Liver (tissue), 9 donors: ENCODE results near the gene CHIC1. TPM values are rescaled to one million over a fixed set of nuclear protein-coding genes. Genes with fewer than 3 reads are reported as not detected.

Experiments
- DNase-seq: peaks from one replicate; pipeline ENCODE4 v3.0.0-alpha.2; 2017; ENCODE audit warnings: low spot score
- H3K27ac ChIP-seq, 2 donors: one replicate each; pipeline ENCODE4 v1.7.0; 2013; ENCODE audit warnings: inconsistent platforms in 2 of 2, low read length in 2 of 2, control low read depth in 1 of 2, low read depth in 1 of 2, mild to moderate bottlenecking in 1 of 2
- H3K27me3 ChIP-seq, 4 donors: one replicate each; pipeline versions ENCODE4 v1.6.1 to v1.7.0; 2013; ENCODE audit warnings: low read length in 3 of 4, inconsistent platforms in 1 of 4, mild to moderate bottlenecking in 1 of 4, moderate library complexity in 1 of 4; ENCODE audit not compliant: control insufficient read depth in 4 of 4, insufficient read depth in 4 of 4
- H3K36me3 ChIP-seq, 4 donors: one replicate each; pipeline versions ENCODE4 v1.6.1 to v1.7.0; 2013; ENCODE audit warnings: low read length in 3 of 4, mild to moderate bottlenecking in 3 of 4, low read depth in 1 of 4, moderate library complexity in 1 of 4; ENCODE audit not compliant: control insufficient read depth in 4 of 4, insufficient read depth in 3 of 4
- H3K4me1 ChIP-seq, 4 donors: one replicate each; pipeline versions ENCODE4 v1.6.1 to v1.7.0; 2013; ENCODE audit warnings: low read length in 3 of 4, mild to moderate bottlenecking in 3 of 4, moderate library complexity in 1 of 4; ENCODE audit not compliant: control insufficient read depth in 4 of 4, insufficient read depth in 4 of 4
- H3K4me3 ChIP-seq, 3 donors: one replicate each; pipeline versions ENCODE4 v1.6.1 to v1.7.0; 2013; ENCODE audit warnings: low read length in 3 of 3, control low read depth in 1 of 3, low read depth in 1 of 3, mild to moderate bottlenecking in 1 of 3
- H3K9ac ChIP-seq, 2 donors: one replicate each; pipeline ENCODE4 v1.7.0; 2013; ENCODE audit warnings: low read length in 2 of 2, mild to moderate bottlenecking in 2 of 2, moderate library complexity in 2 of 2, control low read depth in 1 of 2, low read depth in 1 of 2
- H3K9me3 ChIP-seq, 4 donors: one replicate each; pipeline versions ENCODE4 v1.6.1 to v1.7.0; 2013; ENCODE audit warnings: low read length in 3 of 4; ENCODE audit not compliant: control insufficient read depth in 4 of 4
- EGR1 ChIP-seq, 2 donors: IDR thresholded peaks; 2 replicates each; pipeline ENCODE4 v1.6.1; 2016 to 2018; ENCODE audit warnings: antibody characterized with exemption in 2 of 2, low read depth in 2 of 2
- FOXA1 ChIP-seq: IDR thresholded peaks from 2 replicates; pipeline ENCODE4 v1.6.1; 2016; ENCODE audit warnings: antibody characterized with exemption
- FOXA2 ChIP-seq: IDR thresholded peaks from 2 replicates; pipeline ENCODE4 v1.6.1; 2016; ENCODE audit warnings: antibody characterized with exemption
- GABPA ChIP-seq, 2 donors: IDR thresholded peaks in 1 of 2; conservative IDR thresholded peaks in 1 of 2; 2 replicates each; pipeline ENCODE4 v1.6.1; 2016; ENCODE audit warnings: antibody characterized with exemption in 2 of 2, mild to moderate bottlenecking in 1 of 2, moderate library complexity in 1 of 2
- HNF4A ChIP-seq, 2 donors: conservative IDR thresholded peaks; 2 replicates each; pipeline ENCODE4 v1.6.1; 2016; ENCODE audit warnings: antibody characterized with exemption in 2 of 2, mild to moderate bottlenecking in 2 of 2
- HNF4G ChIP-seq: IDR thresholded peaks from 2 replicates; pipeline ENCODE4 v1.6.1; 2016; ENCODE audit warnings: antibody characterized with exemption
- JUND ChIP-seq, 2 donors: IDR thresholded peaks; 2 replicates each; pipeline ENCODE4 v1.6.1; 2016; ENCODE audit warnings: antibody characterized with exemption in 2 of 2
- NR2F2 ChIP-seq: IDR thresholded peaks from 2 replicates; pipeline ENCODE4 v1.6.1; 2016; ENCODE audit warnings: antibody characterized with exemption
- RXRA ChIP-seq, 2 donors: IDR thresholded peaks; 2 replicates each; pipeline ENCODE4 v1.6.1; 2017 to 2018; ENCODE audit warnings: antibody characterized with exemption in 2 of 2, mild to moderate bottlenecking in 1 of 2
- TAF1 ChIP-seq: conservative IDR thresholded peaks from 2 replicates; pipeline ENCODE4 v1.6.1; 2016; ENCODE audit warnings: antibody characterized with exemption, mild to moderate bottlenecking
- YY1 ChIP-seq: IDR thresholded peaks from 2 replicates; pipeline ENCODE4 v1.6.1; 2016; ENCODE audit warnings: antibody characterized with exemption, mild to moderate bottlenecking
- WGBS: extraction: QIAGEN DNeasy Blood & Tissue Kit; methylation state at CpG from one replicate; pipeline ENCODE4 v1.1.7; 2013; 5-methylcytosine and 5-hydroxymethylcytosine counted together
- polyA plus RNA-seq, 2 donors: library from polyadenylated mRNA; stranded (reverse) in 1 of 2; unstranded in 1 of 2; fragments of 200-250 nt in 1 of 2; fragments of >200 nt in 1 of 2; fragmentation: Nextera tagmentation in 1 of 2; extraction: Ambion mirVana in 1 of 2; gene quantifications; one replicate each; pipeline versions ENCODE4 v1.2.1 to v1.2.3, GENCODE V29; 2013 to 2015
- total RNA-seq, 2 donors: library from RNA; depleted of rRNA; stranded (reverse); fragments of >200 nt; gene quantifications; one replicate each; pipeline ENCODE4 v1.2.3, GENCODE V29; 2014
- TF ChIP-seq, protein P1 (sequence below): IDR thresholded peaks from 2 replicates; pipeline ENCODE4 v1.6.1; 2016; ENCODE audit warnings: antibody characterized with exemption
- TF ChIP-seq, protein P2 (sequence below): IDR thresholded peaks from 2 replicates; pipeline ENCODE4 v1.6.1; 2016; ENCODE audit warnings: antibody characterized with exemption, mild to moderate bottlenecking
- TF ChIP-seq, protein P3 (sequence below): IDR thresholded peaks from 2 replicates; pipeline ENCODE4 v1.6.1; 2016; ENCODE audit warnings: antibody characterized with exemption
- TF ChIP-seq, protein P4 (sequence below): IDR thresholded peaks from 2 replicates; pipeline ENCODE4 v1.6.1; 2016; ENCODE audit warnings: antibody characterized with exemption
- TF ChIP-seq, protein P5 (sequence below): fragments of 150-350 bp; IDR thresholded peaks from 2 replicates; pipeline ENCODE4 v1.5.1; 2017; ENCODE audit warnings: improper control_type of control experiment, low read depth, low read length; ENCODE audit not compliant: missing input control
- donor health status: healthy.
- donor health status: healthy.
- donor health status: healthy.
- donor health status: healthy.
- donor health status: healthy.

The CHIC1 gene
- total and polyA plus RNA-seq, 4 donors = 1.1 to 3.4 (median 2.0) TPM

DNA sequence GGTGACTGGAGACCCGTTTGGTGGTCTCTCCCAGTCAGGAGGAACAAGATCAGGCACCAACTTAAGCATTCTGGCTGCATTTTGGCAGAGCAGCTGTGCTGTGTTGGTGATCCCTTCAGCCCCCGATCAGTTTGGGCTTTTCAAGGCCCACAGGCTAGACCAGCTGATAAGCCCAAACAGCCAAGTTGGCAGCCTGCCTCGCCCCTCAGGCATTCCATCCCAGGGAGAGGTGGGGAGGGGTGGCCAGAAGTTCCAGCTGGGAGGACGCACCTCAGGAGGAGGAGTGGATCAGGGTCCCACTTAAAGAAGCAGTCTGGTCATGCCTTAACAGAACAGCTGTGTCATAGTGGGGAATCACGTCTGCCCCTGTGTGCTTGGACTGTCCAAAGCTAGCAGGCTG, 105.8 kb downstream of the CHIC1 start:
- TF ChIP-seq JUND (IDR thresholded peaks at IDR 0.05) = no peak
- TF ChIP-seq, protein P1, sequence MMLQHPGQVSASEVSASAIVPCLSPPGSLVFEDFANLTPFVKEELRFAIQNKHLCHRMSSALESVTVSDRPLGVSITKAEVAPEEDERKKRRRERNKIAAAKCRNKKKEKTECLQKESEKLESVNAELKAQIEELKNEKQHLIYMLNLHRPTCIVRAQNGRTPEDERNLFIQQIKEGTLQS = no peak
- no peak for TF ChIP-seq TAF1
- no peak for TF ChIP-seq FOXA2
- TF ChIP-seq, protein P2, sequence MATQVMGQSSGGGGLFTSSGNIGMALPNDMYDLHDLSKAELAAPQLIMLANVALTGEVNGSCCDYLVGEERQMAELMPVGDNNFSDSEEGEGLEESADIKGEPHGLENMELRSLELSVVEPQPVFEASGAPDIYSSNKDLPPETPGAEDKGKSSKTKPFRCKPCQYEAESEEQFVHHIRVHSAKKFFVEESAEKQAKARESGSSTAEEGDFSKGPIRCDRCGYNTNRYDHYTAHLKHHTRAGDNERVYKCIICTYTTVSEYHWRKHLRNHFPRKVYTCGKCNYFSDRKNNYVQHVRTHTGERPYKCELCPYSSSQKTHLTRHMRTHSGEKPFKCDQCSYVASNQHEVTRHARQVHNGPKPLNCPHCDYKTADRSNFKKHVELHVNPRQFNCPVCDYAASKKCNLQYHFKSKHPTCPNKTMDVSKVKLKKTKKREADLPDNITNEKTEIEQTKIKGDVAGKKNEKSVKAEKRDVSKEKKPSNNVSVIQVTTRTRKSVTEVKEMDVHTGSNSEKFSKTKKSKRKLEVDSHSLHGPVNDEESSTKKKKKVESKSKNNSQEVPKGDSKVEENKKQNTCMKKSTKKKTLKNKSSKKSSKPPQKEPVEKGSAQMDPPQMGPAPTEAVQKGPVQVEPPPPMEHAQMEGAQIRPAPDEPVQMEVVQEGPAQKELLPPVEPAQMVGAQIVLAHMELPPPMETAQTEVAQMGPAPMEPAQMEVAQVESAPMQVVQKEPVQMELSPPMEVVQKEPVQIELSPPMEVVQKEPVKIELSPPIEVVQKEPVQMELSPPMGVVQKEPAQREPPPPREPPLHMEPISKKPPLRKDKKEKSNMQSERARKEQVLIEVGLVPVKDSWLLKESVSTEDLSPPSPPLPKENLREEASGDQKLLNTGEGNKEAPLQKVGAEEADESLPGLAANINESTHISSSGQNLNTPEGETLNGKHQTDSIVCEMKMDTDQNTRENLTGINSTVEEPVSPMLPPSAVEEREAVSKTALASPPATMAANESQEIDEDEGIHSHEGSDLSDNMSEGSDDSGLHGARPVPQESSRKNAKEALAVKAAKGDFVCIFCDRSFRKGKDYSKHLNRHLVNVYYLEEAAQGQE = no peak
- 91% methylated on average over 5 of the region's 5 CpGs for WGBS
- H3K9ac ChIP-seq = no peak overlapping the region
- H3K27ac ChIP-seq = no peak overlapping the region
- DNase-seq = no peak
- no peaks in the 10 kb centered on the region for H3K27me3 ChIP-seq
- no peak overlapping the region for H3K4me3 ChIP-seq
- no peaks in the 10 kb centered on the region for H3K4me1 ChIP-seq
- no peaks in the 10 kb centered on the region for H3K36me3 ChIP-seq
- H3K9me3 ChIP-seq = peaks cover 0 to 7% (median 0%) of the 10 kb centered on the region in 4 donors

DNA sequence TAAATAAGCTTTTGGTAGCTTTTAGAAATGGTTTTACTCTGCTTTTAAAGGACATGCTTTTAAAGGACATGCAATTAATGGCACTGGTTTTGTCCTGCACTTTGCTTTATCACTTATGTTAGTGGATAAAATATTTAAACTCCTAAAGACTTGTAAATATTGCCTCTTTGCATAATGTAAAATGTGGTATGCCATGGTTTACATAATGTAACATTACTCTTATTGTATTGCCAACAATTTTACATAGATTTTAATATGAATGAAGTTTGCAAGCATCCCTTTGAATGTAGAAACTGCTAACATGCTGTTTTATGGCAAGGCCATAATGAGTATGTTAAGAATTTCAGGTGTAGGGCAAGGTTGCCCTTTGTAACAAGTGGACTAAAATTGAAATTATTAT, 118.4 kb downstream of the CHIC1 start:
- no peak overlapping the region for H3K4me3 ChIP-seq
- H3K36me3 ChIP-seq = no peaks in the 10 kb centered on the region
- no peak overlapping the region for H3K27ac ChIP-seq
- no peak for DNase-seq
- TF ChIP-seq HNF4A (conservative IDR thresholded peaks at IDR 0.05) (no peak), JUND (IDR thresholded peaks at IDR 0.05) (no peak), EGR1 (IDR thresholded peaks at IDR 0.05; ENCODE audit: low read depth in 2 of 2) (no peak), FOXA1 (no peak), GABPA (IDR thresholded peaks at IDR 0.05 in 1 of 2, conservative IDR thresholded peaks at IDR 0.05 in 1 of 2) (no peak), FOXA2 (no peak), RXRA (IDR thresholded peaks at IDR 0.05) (no peak), YY1 (no peak), TAF1 (no peak), NR2F2 (no peak), HNF4G (no peak)
- TF ChIP-seq, protein P2 = no peak
- TF ChIP-seq, protein P3, sequence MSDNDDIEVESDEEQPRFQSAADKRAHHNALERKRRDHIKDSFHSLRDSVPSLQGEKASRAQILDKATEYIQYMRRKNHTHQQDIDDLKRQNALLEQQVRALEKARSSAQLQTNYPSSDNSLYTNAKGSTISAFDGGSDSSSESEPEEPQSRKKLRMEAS = no peak
- TF ChIP-seq, protein P4, sequence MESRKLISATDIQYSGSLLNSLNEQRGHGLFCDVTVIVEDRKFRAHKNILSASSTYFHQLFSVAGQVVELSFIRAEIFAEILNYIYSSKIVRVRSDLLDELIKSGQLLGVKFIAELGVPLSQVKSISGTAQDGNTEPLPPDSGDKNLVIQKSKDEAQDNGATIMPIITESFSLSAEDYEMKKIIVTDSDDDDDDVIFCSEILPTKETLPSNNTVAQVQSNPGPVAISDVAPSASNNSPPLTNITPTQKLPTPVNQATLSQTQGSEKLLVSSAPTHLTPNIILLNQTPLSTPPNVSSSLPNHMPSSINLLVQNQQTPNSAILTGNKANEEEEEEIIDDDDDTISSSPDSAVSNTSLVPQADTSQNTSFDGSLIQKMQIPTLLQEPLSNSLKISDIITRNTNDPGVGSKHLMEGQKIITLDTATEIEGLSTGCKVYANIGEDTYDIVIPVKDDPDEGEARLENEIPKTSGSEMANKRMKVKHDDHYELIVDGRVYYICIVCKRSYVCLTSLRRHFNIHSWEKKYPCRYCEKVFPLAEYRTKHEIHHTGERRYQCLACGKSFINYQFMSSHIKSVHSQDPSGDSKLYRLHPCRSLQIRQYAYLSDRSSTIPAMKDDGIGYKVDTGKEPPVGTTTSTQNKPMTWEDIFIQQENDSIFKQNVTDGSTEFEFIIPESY = no peak
- TF ChIP-seq, protein P1 = no peak
- TF ChIP-seq, protein P5, sequence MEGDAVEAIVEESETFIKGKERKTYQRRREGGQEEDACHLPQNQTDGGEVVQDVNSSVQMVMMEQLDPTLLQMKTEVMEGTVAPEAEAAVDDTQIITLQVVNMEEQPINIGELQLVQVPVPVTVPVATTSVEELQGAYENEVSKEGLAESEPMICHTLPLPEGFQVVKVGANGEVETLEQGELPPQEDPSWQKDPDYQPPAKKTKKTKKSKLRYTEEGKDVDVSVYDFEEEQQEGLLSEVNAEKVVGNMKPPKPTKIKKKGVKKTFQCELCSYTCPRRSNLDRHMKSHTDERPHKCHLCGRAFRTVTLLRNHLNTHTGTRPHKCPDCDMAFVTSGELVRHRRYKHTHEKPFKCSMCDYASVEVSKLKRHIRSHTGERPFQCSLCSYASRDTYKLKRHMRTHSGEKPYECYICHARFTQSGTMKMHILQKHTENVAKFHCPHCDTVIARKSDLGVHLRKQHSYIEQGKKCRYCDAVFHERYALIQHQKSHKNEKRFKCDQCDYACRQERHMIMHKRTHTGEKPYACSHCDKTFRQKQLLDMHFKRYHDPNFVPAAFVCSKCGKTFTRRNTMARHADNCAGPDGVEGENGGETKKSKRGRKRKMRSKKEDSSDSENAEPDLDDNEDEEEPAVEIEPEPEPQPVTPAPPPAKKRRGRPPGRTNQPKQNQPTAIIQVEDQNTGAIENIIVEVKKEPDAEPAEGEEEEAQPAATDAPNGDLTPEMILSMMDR = no peak
- H3K9me3 ChIP-seq = peaks cover 0 to 2% (median 0%) of the 10 kb centered on the region in 4 donors
- no peaks in the 10 kb centered on the region for H3K27me3 ChIP-seq
- H3K9ac ChIP-seq = no peak overlapping the region
- H3K4me1 ChIP-seq = no peaks in the 10 kb centered on the region
